Measurements from ENCODE around the gene CDPF1. TPM values are rescaled to one million over a fixed set of nuclear protein-coding genes. Genes with fewer than 3 reads are reported as not detected.

CDPF1 gene
- polyA plus RNA-seq, 1 donor (not counting 4 experiments of a cell fraction or from before 2014, with no cell fraction given): 5.9 TPM

GRCh38 chr22:46292173-46292572, 42.1 kb upstream of the CDPF1 start:
- Histone ChIP-seq H3K36me3 (ENCODE audit: control insufficient read depth in 2 of 2, extremely low read depth in 1 of 2, insufficient read depth in 2 of 2, low read length in 2 of 2) (peaks cover 3 to 9% of the 10 kb centered on the region in 2 experiments), H3K27me3 (ENCODE audit: control insufficient read depth, extremely low read depth, insufficient read depth, low read length) (peaks cover 4% of the 10 kb centered on the region), H3K9me1 (ENCODE audit: control insufficient read depth, extremely low read depth, insufficient read depth, low read length) (no peaks in the 10 kb centered on the region), H4K20me1 (ENCODE audit: control insufficient read depth, extremely low read depth, insufficient read depth, low read length) (no peaks in the 10 kb centered on the region), H3K4me1 (ENCODE audit: control insufficient read depth, extremely low read depth, insufficient read depth, low read length) (peaks cover 13% of the 10 kb centered on the region), H3K4me3 (ENCODE audit: control insufficient read depth in 2 of 3, extremely low read depth in 1 of 3, insufficient read depth in 2 of 3, low read depth in 1 of 3, low read length in 3 of 3) (no peak overlapping the region), H3K79me2 (ENCODE audit: control insufficient read depth, insufficient read depth, low read length) (peaks cover 3% of the 10 kb centered on the region), H3K4me2 (ENCODE audit: control insufficient read depth, extremely low read depth, insufficient read depth, low read depth, low read length) (no peak overlapping the region), H3K27ac (ENCODE audit: control insufficient read depth, insufficient read depth, low read length) (no peak overlapping the region), H2AFZ (ENCODE audit: control insufficient read depth, low read length) (no peak overlapping the region), H3K9me3 (ENCODE audit: control insufficient read depth, low read depth, low read length) (no peaks in the 10 kb centered on the region), H3K9ac (ENCODE audit: control insufficient read depth, extremely low read depth, insufficient read depth, low read length) (no peak overlapping the region)
- TF ChIP-seq CTCF (optimal IDR thresholded peaks at IDR 0.05 in 1 of 3, IDR thresholded peaks at IDR 0.05 in 1 of 3, conservative IDR thresholded peaks at IDR 0.05 in 1 of 3; ENCODE audit: extremely low read depth in 1 of 3, insufficient read depth in 2 of 3, low read length in 3 of 3) (no peak), EZH2 (IDR thresholded peaks at IDR 0.05; ENCODE audit: low read length) (no peak)
- dilution Hi-C loops (cut with MboI; ENCODE audit: extremely low pct_ligation_motif_present, low sequenced_read_pairs): no loop called here
- DNase-seq (ENCODE audit: low read depth, low spot score) (no peak), FAIRE-seq (no peak)

- Histone ChIP-seq H3K9me1 (ENCODE audit: control insufficient read depth, extremely low read depth, insufficient read depth, low read length) (no peaks in the 10 kb centered on the region), H3K36me3 (ENCODE audit: control insufficient read depth in 2 of 2, extremely low read depth in 1 of 2, insufficient read depth in 2 of 2, low read length in 2 of 2) (peaks cover 3 to 9% of the 10 kb centered on the region in 2 experiments), H3K9ac (ENCODE audit: control insufficient read depth, extremely low read depth, insufficient read depth, low read length) (no peak overlapping the region), H3K79me2 (ENCODE audit: control insufficient read depth, insufficient read depth, low read length) (no peaks in the 10 kb centered on the region), H3K4me3 (ENCODE audit: control insufficient read depth in 2 of 3, extremely low read depth in 1 of 3, insufficient read depth in 2 of 3, low read depth in 1 of 3, low read length in 3 of 3) (no peak overlapping the region), H3K4me1 (ENCODE audit: control insufficient read depth, extremely low read depth, insufficient read depth, low read length) (peaks cover 10% of the 10 kb centered on the region), H3K4me2 (ENCODE audit: control insufficient read depth, extremely low read depth, insufficient read depth, low read depth, low read length) (no peak overlapping the region), H3K27me3 (ENCODE audit: control insufficient read depth, extremely low read depth, insufficient read depth, low read length) (peaks cover 4% of the 10 kb centered on the region), H3K9me3 (ENCODE audit: control insufficient read depth, low read depth, low read length) (no peaks in the 10 kb centered on the region), H2AFZ (ENCODE audit: control insufficient read depth, low read length) (no peak overlapping the region), H3K27ac (ENCODE audit: control insufficient read depth, insufficient read depth, low read length) (no peak overlapping the region), H4K20me1 (ENCODE audit: control insufficient read depth, extremely low read depth, insufficient read depth, low read length) (no peaks in the 10 kb centered on the region)
- dilution Hi-C loops (cut with MboI; ENCODE audit: extremely low pct_ligation_motif_present, low sequenced_read_pairs): no loop called here
- no peak for DNase-seq (ENCODE audit: low read depth, low spot score)
- no peak for FAIRE-seq
- no peak for TF ChIP-seq CTCF (optimal IDR thresholded peaks at IDR 0.05 in 1 of 3, IDR thresholded peaks at IDR 0.05 in 1 of 3, conservative IDR thresholded peaks at IDR 0.05 in 1 of 3; ENCODE audit: extremely low read depth in 1 of 3, insufficient read depth in 2 of 3, low read length in 3 of 3)
- TF ChIP-seq EZH2 (IDR thresholded peaks at IDR 0.05; ENCODE audit: low read length): no peak
These were observed 41.0 kb upstream of the CDPF1 start for GRCh38 chr22:46290843-46291785.

Measured in keratinocyte (primary cell).